Type B pancreatic cell (in vitro differentiated cells): Measurements from ENCODE around the gene LDLRAD4. TPM values are rescaled to one million over a fixed set of nuclear protein-coding genes. Genes with fewer than 3 reads are reported as not detected.

ENCODE experiments used
- DNase-seq: peaks from one replicate; pipeline ENCODE4 v3.0.0; 2021; ENCODE audit warnings: mixed read lengths; ENCODE audit not compliant: unreplicated experiment; ENCODE audit errors: extremely low spot score
- H3K27ac Mint-ChIP-seq: 2 replicates; pipeline ENCODE4 v1.8.0; 2021; ENCODE audit warnings: mild to moderate bottlenecking, mixed read lengths
- H3K27me3 Mint-ChIP-seq: 2 replicates; pipeline ENCODE4 v1.8.0; 2021; ENCODE audit warnings: mixed read lengths
- H3K36me3 Mint-ChIP-seq: 2 replicates; pipeline ENCODE4 v1.8.0; 2021; ENCODE audit warnings: mixed read lengths
- H3K4me1 Mint-ChIP-seq: one replicate; pipeline ENCODE4 v1.8.0; 2021; ENCODE audit warnings: mixed read lengths; ENCODE audit not compliant: unreplicated experiment
- H3K4me3 Mint-ChIP-seq: 2 replicates; pipeline ENCODE4 v1.8.0; 2021; ENCODE audit warnings: mild to moderate bottlenecking, mixed read lengths
- H3K9me3 Mint-ChIP-seq: 2 replicates; pipeline ENCODE4 v1.8.0; 2021; ENCODE audit warnings: mixed read lengths
- total RNA-seq: library from RNA; stranded (reverse); gene quantifications from 2 replicates; pipeline ENCODE4 v1.2.1, GENCODE V29; 2021; ENCODE audit warnings: low replicate concordance
- TF ChIP-seq, protein P1 (sequence below): fragments of 200-600 bp; sonication (generic); conservative IDR thresholded peaks from 2 replicates; pipeline ENCODE4 v1.5.0; 2021; ENCODE audit warnings: antibody characterized with exemption, mild to moderate bottlenecking

LDLRAD4 gene
- total RNA-seq, 1 donor from 2014 or later: 2.4 TPM

DNA sequence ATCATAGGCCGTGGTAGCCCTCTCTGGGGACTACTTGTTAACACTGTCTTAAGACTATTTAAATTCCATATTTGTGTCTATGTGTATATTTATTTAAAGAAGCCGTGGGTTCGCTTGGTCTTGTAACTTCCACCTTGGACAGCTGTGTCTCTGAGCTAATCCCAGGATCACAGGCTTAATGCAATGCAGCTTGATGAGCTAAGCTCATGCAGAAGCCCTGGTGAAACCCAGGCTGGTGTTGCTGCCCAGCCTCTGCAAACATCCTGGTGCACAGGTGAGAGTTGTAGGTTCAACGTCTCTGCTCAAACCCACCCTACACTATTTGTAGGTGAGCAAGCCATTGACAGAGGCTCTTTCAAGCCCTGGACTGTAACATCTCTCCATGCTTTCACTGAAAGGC is 296.0 kb downstream of the LDLRAD4 start:
- Mint-ChIP-seq H3K4me1 (no peaks in the 10 kb centered on the region), H3K27ac (no peak overlapping the region), H3K36me3 (no peaks in the 10 kb centered on the region), H3K9me3 (peaks cover 11% of the 10 kb centered on the region), H3K4me3 (no peak overlapping the region), H3K27me3 (peaks cover 11% of the 10 kb centered on the region)
- TF ChIP-seq, protein P1, sequence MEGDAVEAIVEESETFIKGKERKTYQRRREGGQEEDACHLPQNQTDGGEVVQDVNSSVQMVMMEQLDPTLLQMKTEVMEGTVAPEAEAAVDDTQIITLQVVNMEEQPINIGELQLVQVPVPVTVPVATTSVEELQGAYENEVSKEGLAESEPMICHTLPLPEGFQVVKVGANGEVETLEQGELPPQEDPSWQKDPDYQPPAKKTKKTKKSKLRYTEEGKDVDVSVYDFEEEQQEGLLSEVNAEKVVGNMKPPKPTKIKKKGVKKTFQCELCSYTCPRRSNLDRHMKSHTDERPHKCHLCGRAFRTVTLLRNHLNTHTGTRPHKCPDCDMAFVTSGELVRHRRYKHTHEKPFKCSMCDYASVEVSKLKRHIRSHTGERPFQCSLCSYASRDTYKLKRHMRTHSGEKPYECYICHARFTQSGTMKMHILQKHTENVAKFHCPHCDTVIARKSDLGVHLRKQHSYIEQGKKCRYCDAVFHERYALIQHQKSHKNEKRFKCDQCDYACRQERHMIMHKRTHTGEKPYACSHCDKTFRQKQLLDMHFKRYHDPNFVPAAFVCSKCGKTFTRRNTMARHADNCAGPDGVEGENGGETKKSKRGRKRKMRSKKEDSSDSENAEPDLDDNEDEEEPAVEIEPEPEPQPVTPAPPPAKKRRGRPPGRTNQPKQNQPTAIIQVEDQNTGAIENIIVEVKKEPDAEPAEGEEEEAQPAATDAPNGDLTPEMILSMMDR: no peak
- DNase-seq: no peak

DNA sequence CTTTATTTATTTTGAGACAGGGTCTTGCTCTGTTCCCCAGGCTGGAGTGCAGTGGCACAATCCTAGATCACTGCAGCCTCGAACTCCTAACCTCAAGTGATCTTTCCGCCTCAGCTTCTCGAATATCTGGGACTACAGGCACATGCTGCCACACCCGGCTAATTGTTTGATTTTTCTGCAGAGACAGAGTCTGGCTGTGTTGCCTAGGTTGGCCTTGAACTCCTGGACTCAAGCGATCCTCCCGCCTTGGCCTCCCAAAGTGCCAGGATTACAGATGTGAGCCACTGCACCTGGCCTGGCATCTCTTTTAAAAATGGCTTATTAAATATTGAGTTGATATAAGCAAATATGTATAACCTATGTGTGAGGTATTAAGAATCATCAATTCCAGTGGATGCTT is 298.3 kb downstream of the LDLRAD4 start:
- Mint-ChIP-seq H3K4me3 (no peak overlapping the region), H3K27me3 (peaks cover 8% of the 10 kb centered on the region), H3K27ac (no peak overlapping the region), H3K9me3 (peaks cover 11% of the 10 kb centered on the region), H3K36me3 (no peaks in the 10 kb centered on the region), H3K4me1 (no peaks in the 10 kb centered on the region)
- DNase-seq: no peak
- TF ChIP-seq, protein P1: no peak

DNA sequence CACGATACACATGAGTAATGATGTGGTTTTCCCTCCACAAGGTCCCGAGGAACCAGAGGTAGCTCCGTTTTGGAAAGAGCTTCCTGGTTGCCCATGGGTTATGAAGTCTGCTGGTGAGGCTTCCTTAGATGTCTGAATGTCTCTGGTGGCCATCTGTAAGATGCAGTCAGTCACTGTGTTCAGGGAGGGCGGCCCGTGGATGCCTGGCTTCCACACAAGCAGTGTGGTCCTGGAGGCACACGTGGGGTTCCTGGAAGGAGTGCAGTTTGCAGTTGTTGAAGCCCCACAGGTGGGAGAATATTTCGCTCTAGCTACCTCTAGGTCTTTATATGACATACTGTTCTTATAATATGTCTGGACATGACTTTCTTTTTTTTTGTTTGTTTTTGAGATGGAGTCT is 298.8 kb downstream of the LDLRAD4 start:
- DNase-seq: no peak
- H3K9me3 Mint-ChIP-seq: peaks cover 11% of the 10 kb centered on the region
- H3K4me1 Mint-ChIP-seq: no peaks in the 10 kb centered on the region
- H3K27me3 Mint-ChIP-seq: peaks cover 8% of the 10 kb centered on the region
- H3K27ac Mint-ChIP-seq: no peak overlapping the region
- H3K36me3 Mint-ChIP-seq: no peaks in the 10 kb centered on the region
- no peak overlapping the region for H3K4me3 Mint-ChIP-seq
- TF ChIP-seq, protein P1: no peak

- Mint-ChIP-seq H3K9me3 (peaks cover 11% of the 10 kb centered on the region), H3K36me3 (no peaks in the 10 kb centered on the region), H3K27ac (no peak overlapping the region), H3K4me1 (no peaks in the 10 kb centered on the region), H3K4me3 (no peak overlapping the region), H3K27me3 (peaks cover 5% of the 10 kb centered on the region)
- DNase-seq: no peak
- TF ChIP-seq, protein P1: no peak
Measured at GRCh38 chr18:13518382-13518781, 299.8 kb downstream of the LDLRAD4 start.

- Mint-ChIP-seq H3K27ac (no peak overlapping the region), H3K9me3 (peaks cover 11% of the 10 kb centered on the region)
Measured at GRCh38 chr18:13520306-13520705, 301.7 kb downstream of the LDLRAD4 start.

More at GRCh38 chr18:13520306-13520705, 301.7 kb downstream of the LDLRAD4 start:
- Mint-ChIP-seq H3K4me1 (no peaks in the 10 kb centered on the region), H3K27me3 (peaks cover 8% of the 10 kb centered on the region), H3K36me3 (no peaks in the 10 kb centered on the region), H3K4me3 (no peak overlapping the region)
- TF ChIP-seq, protein P1: no peak
- no peak for DNase-seq
